Measurements from ENCODE around the gene ZNF598. TPM values are rescaled to one million over a fixed set of nuclear protein-coding genes. Genes with fewer than 3 reads are reported as not detected.
A peak's percentile ranks its signal among the peaks of the same experiment; 100 is the strongest.

Gene ZNF598
- total and polyA plus RNA-seq, 2 of the 13 experiments (the other 11 are each of a cell fraction or from before 2014, with no cell fraction given) = 13.5 to 14.2 TPM

DNA sequence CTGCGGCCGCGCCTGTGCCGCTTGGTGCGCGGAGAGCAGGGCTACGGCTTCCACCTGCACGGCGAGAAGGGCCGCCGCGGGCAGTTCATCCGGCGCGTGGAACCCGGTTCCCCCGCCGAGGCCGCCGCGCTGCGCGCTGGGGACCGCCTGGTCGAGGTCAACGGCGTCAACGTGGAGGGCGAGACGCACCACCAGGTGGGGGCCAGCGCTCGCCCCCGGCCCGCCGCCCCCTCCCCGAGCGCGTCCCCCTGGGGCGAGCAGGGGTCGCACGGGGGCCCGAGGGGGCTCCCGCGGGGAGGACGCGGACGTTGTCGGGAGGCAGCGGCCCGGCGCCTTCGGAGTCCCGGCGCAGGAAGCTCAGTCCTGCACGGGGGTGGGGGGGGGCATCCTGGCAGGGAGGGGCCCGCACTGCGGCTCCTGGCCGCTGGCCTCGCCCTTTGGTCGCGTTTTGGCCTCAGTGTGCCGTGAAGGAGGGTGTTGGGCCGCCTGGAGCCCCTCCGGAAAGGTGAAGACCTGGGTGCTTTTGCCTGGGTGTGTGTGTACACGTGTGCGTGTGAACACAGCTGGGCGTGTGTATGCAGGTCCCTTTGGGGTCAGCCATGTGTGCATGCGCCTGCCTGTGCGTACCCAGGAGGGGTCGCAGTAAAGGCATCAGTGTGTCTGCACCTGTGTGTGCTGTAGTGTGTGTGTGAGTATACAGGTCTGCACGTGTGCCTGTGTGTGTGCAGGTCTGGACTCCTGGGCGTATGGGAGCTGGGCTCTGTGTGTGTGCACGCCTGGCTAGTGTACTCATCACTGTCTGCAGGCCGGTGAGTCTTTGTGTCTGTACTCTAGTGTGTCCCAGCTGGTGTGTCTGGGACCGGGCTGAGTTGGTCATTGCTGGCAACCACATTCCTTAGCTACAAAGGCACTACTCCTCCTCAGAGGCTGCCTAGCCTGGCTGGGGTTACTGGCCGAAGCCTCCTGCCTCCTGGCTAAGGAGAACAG is 17.7 kb upstream of the ZNF598 start (continued):
- TF ChIP-seq, protein P1, sequence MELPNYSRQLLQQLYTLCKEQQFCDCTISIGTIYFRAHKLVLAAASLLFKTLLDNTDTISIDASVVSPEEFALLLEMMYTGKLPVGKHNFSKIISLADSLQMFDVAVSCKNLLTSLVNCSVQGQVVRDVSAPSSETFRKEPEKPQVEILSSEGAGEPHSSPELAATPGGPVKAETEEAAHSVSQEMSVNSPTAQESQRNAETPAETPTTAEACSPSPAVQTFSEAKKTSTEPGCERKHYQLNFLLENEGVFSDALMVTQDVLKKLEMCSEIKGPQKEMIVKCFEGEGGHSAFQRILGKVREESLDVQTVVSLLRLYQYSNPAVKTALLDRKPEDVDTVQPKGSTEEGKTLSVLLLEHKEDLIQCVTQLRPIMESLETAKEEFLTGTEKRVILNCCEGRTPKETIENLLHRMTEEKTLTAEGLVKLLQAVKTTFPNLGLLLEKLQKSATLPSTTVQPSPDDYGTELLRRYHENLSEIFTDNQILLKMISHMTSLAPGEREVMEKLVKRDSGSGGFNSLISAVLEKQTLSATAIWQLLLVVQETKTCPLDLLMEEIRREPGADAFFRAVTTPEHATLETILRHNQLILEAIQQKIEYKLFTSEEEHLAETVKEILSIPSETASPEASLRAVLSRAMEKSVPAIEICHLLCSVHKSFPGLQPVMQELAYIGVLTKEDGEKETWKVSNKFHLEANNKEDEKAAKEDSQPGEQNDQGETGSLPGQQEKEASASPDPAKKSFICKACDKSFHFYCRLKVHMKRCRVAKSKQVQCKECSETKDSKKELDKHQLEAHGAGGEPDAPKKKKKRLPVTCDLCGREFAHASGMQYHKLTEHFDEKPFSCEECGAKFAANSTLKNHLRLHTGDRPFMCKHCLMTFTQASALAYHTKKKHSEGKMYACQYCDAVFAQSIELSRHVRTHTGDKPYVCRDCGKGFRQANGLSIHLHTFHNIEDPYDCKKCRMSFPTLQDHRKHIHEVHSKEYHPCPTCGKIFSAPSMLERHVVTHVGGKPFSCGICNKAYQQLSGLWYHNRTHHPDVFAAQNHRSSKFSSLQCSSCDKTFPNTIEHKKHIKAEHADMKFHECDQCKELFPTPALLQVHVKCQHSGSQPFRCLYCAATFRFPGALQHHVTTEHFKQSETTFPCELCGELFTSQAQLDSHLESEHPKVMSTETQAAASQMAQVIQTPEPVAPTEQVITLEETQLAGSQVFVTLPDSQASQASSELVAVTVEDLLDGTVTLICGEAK (IDR thresholded peaks at IDR 0.05) = no peak
- TF ChIP-seq, protein P1 (CRISPR knock-in tag; IDR thresholded peaks at IDR 0.05) = 0 out of 2 replicates have a peak, but pooled peaks have one; percentile 36
- TF ChIP-seq ONECUT2 (CRISPR knock-in tag; IDR thresholded peaks at IDR 0.05) (no peak), MYC (CRISPR knock-in tag; IDR thresholded peaks at IDR 0.05; ENCODE audit: borderline replicate concordance) (peak; percentile 76), AGO2 (optimal IDR thresholded peaks at IDR 0.05; ENCODE audit: low read depth, low read length) (peak; percentile 19), LCORL (IDR thresholded peaks at IDR 0.05) (no peak), LCORL (CRISPR knock-in tag; IDR thresholded peaks at IDR 0.05) (peak; percentile 71; the same call in 1 of the 2 replicates), ZNF138 (CRISPR knock-in tag; IDR thresholded peaks at IDR 0.05; ENCODE audit: low read depth) (no peak), FOXK1 (CRISPR knock-in tag; IDR thresholded peaks at IDR 0.05; ENCODE audit: borderline replicate concordance, low read depth) (no peak), ZNF891 (CRISPR knock-in tag; IDR thresholded peaks at IDR 0.05) (peak; percentile 58), RELA (CRISPR knock-in tag; IDR thresholded peaks at IDR 0.05) (no peak), ZNF446 (CRISPR knock-in tag; IDR thresholded peaks at IDR 0.05) (no peak), ZBTB3 (CRISPR knock-in tag; IDR thresholded peaks at IDR 0.05; ENCODE audit: borderline replicate concordance, low read depth) (no peak)
- TF ChIP-seq, protein P2, sequence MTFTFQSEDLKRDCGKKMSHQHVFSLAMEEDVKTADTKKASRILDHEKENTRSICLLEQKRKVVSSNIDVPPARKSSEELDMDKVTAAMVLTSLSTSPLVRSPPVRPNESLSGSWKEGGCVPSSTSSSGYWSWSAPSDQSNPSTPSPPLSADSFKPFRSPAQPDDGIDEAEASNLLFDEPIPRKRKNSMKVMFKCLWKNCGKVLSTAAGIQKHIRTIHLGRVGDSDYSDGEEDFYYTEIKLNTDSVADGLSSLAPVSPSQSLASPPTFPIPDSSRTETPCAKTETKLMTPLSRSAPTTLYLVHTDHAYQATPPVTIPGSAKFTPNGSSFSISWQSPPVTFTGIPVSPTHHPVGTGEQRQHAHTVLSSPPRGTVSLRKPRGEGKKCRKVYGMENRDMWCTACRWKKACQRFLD (CRISPR knock-in tag; IDR thresholded peaks at IDR 0.05; ENCODE audit: borderline replicate concordance) = no peak
- TF ChIP-seq, protein P3, sequence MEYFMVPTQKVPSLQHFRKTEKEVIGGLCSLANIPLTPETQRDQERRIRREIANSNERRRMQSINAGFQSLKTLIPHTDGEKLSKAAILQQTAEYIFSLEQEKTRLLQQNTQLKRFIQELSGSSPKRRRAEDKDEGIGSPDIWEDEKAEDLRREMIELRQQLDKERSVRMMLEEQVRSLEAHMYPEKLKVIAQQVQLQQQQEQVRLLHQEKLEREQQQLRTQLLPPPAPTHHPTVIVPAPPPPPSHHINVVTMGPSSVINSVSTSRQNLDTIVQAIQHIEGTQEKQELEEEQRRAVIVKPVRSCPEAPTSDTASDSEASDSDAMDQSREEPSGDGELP (IDR thresholded peaks at IDR 0.05; ENCODE audit: borderline replicate concordance, low read depth) = peak; percentile 81
- TF ChIP-seq, protein P4, sequence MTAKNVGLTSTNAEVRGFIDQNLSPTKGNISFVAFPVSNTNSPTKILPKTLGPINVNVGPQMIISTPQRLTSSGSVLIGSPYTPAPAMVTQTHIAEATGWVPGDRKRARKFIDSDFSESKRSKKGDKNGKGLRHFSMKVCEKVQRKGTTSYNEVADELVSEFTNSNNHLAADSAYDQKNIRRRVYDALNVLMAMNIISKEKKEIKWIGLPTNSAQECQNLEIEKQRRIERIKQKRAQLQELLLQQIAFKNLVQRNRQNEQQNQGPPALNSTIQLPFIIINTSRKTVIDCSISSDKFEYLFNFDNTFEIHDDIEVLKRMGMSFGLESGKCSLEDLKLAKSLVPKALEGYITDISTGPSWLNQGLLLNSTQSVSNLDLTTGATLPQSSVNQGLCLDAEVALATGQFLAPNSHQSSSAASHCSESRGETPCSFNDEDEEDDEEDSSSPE (CRISPR knock-in tag; IDR thresholded peaks at IDR 0.05) = 0 out of 2 replicates have a peak, but pooled peaks have one; percentile 38

All from HepG2 (cell line).